GM12872 (cell line): ENCODE measurements around the gene FSCN2.

Experiments used
- TF ChIP-seq, protein P1 (sequence below): IDR thresholded peaks from 3 replicates; pipeline ENCODE4 v1.5.1; 2011; ENCODE audit warnings: low read depth, mild to moderate bottlenecking, low read length, moderate library complexity; ENCODE audit not compliant: insufficient read depth

The FSCN2 gene

DNA sequence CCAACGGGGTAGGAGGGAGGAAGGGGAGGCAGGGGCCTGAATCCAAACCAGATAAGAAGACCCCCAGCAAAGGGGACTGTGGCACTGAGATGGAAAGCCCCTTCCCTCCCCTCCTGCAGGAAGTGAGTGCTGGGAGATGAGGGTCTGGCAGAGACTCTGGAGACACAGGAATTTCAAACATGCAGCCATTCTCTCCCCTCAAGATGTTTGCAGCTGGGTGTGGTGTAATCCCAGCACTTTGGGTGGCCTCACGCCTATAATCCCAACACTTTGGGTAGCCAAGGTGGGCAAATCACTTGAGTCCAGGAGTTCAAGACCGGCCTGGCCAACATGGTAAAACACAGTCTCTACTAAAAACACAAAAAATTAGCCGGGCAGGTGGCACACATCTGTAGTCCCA is 57.9 kb downstream of the FSCN2 start:
- TF ChIP-seq, protein P1, sequence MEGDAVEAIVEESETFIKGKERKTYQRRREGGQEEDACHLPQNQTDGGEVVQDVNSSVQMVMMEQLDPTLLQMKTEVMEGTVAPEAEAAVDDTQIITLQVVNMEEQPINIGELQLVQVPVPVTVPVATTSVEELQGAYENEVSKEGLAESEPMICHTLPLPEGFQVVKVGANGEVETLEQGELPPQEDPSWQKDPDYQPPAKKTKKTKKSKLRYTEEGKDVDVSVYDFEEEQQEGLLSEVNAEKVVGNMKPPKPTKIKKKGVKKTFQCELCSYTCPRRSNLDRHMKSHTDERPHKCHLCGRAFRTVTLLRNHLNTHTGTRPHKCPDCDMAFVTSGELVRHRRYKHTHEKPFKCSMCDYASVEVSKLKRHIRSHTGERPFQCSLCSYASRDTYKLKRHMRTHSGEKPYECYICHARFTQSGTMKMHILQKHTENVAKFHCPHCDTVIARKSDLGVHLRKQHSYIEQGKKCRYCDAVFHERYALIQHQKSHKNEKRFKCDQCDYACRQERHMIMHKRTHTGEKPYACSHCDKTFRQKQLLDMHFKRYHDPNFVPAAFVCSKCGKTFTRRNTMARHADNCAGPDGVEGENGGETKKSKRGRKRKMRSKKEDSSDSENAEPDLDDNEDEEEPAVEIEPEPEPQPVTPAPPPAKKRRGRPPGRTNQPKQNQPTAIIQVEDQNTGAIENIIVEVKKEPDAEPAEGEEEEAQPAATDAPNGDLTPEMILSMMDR = no peak
